RWPE1 (cell line): ENCODE data around the gene KCNC1.

ENCODE experiments used
- CTCF ChIA-PET: fragments of 350-600 bp; sonication (Branson Sonifier 250); formaldehyde crosslinking; extraction: SDS; loops from one replicate; lab custom pipeline; 2021; lab: Yijun Ruan, JAX
- POLR2A ChIA-PET: fragments of 400-600 bp; formaldehyde crosslinking; extraction: SDS; loops from one replicate; lab custom pipeline; 2020; ENCODE audit warnings: antibody characterized with exemption; ENCODE audit not compliant: low non-redundant PET; lab: Yijun Ruan, JAX
- DNase-seq: peaks from one replicate; pipeline ENCODE4 v3.0.0; 2012; ENCODE audit warnings: low spot score
- H3K27ac ChIP-seq: fragments of 450-650 bp; 2 replicates; pipeline ENCODE4 v1.5.1; 2017
- CTCF ChIP-seq: fragments of 450-650 bp; conservative IDR thresholded peaks from 2 replicates; pipeline ENCODE4 v1.5.1; 2017; ENCODE audit warnings: low read depth, mild to moderate bottlenecking

KCNC1 gene

DNA sequence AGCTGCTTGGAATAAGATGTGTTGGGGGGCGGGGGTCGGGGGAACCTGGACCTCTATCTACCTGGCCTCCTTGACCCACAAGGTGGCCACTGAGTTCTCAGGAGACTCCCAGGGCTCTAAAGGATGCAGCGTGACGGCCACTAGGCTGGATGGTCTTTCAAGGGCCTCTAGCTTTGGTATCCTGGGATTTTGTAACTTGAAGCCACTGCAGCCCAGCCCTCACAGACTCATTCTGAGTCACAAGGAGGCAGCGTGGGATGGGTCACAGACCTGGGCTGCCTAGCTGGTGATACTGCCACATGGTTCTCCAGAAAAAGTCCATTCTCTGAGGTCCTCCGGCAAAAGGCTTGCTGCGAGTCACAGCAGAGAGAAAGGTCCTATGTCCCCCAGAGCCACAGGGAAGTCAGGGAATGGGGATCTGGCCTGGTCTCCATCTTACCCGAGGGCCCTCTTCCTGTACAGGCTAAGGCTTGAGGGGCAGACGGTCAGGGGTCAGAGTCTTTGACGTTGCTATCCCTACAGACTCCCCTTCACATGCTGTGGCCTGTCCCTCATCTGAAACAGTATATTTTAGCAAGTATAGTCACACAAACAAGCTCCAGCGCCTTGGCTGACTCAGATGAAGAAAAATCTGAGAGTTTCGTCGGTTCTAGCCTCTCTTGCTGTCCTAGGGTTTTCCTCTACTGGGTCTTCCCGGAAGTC is 52.4 kb downstream of the KCNC1 start:
- ChIA-PET POLR2A (no interaction called here), CTCF (interaction anchor here (0.6 to 1.0 kb wide), 3 partner anchors 11 to 187 kb away, joined by 3 to 5 read pairs (median 4); no protein-coding TSS in a partner anchor)
- no peak for TF ChIP-seq CTCF
- no peak overlapping the region for H3K27ac ChIP-seq
- peak; percentile 78 for DNase-seq

GRCh38 chr11:17788084-17788483 is 53.5 kb downstream of the KCNC1 start:
- no peak for TF ChIP-seq CTCF
- POLR2A ChIA-PET: no interaction called here
- no peak for DNase-seq
- CTCF ChIA-PET: interaction anchor here (0.6 kb wide), 1 partner anchor 141 kb away, joined by 3 read pairs; no protein-coding TSS in a partner anchor
- no peak overlapping the region for H3K27ac ChIP-seq

- CTCF ChIA-PET: interaction anchor here (0.6 kb wide), 2 partner anchors 65 to 153 kb away, joined by 3 to 4 read pairs; no protein-coding TSS in a partner anchor
- POLR2A ChIA-PET: no interaction called here
- H3K27ac ChIP-seq: no peak overlapping the region
- DNase-seq: peak; percentile 78
- TF ChIP-seq CTCF: no peak
Observed at GRCh38 chr11:17790453-17790852, 55.9 kb downstream of the KCNC1 start.

- TF ChIP-seq CTCF: no peak
- ChIA-PET CTCF (no interaction called here), POLR2A (no interaction called here)
- DNase-seq: no peak
- H3K27ac ChIP-seq: no peak overlapping the region
Observed at GRCh38 chr11:17791144-17791543, 56.6 kb downstream of the KCNC1 start.

- no peak for TF ChIP-seq CTCF
- POLR2A ChIA-PET: no interaction called here
- no peak for DNase-seq
- H3K27ac ChIP-seq: no peak overlapping the region
- CTCF ChIA-PET: interaction anchor here (0.5 kb wide), 2 partner anchors 57 to 500 kb away, joined by 3 to 5 read pairs; no protein-coding TSS in a partner anchor
Observed at GRCh38 chr11:17792161-17792560, 57.6 kb downstream of the KCNC1 start.

DNA sequence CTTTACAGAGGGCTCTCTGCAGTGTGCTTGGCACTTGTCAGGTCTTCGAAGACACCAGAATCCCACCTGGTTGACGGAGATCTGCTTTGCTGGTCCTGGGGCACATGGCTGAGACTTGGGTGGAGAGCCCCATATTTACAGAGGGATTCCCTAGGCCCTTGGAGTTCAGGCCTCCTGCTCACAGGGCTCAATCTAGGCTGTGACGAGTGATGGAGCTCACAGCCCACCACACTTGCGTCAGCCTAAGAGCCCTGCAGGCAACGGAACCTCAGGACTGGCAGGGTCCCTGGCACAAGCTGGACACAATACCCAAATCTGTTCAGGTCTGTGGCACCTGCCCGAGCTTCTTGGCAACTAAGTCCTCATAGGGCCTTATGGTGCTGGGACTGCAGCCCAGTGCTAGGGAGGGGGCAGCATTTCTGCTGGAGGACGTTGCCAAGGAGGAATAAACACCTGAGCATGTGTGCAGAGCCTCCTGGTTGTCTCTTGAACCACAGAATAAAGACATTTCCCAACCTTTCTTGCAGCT is 59.1 kb downstream of the KCNC1 start:
- POLR2A ChIA-PET: no interaction called here
- no peak overlapping the region for H3K27ac ChIP-seq
- TF ChIP-seq CTCF: no peak
- CTCF ChIA-PET: interaction anchor here (0.6 kb wide), 1 partner anchor 290 kb away, joined by 3 read pairs; no protein-coding TSS in a partner anchor
- no peak for DNase-seq
